PC-3 (cell line): Measurements from ENCODE around the gene SFSWAP.

Source experiments
- CTCF ChIP-seq: fragments of 300-600 bp; sonication (generic); conservative IDR thresholded peaks from 2 replicates; pipeline ENCODE4 v1.5.1; 2017; ENCODE audit warnings: antibody characterized with exemption, low read depth, mild to moderate bottlenecking, low read length
- EZH2 ChIP-seq: fragments of 300-600 bp; sonication (generic); IDR thresholded peaks from one replicate; pipeline ENCODE4 v1.6.1; 2017; ENCODE audit warnings: antibody characterized with exemption, mild to moderate bottlenecking, low read length; ENCODE audit not compliant: unreplicated experiment
- EZH2phosphoT487 ChIP-seq: fragments of 300-600 bp; sonication (generic); IDR thresholded peaks from 2 replicates; pipeline ENCODE4 v1.6.1; 2018; ENCODE audit warnings: mild to moderate bottlenecking, antibody characterized with exemption, low read length, borderline replicate concordance

DNA sequence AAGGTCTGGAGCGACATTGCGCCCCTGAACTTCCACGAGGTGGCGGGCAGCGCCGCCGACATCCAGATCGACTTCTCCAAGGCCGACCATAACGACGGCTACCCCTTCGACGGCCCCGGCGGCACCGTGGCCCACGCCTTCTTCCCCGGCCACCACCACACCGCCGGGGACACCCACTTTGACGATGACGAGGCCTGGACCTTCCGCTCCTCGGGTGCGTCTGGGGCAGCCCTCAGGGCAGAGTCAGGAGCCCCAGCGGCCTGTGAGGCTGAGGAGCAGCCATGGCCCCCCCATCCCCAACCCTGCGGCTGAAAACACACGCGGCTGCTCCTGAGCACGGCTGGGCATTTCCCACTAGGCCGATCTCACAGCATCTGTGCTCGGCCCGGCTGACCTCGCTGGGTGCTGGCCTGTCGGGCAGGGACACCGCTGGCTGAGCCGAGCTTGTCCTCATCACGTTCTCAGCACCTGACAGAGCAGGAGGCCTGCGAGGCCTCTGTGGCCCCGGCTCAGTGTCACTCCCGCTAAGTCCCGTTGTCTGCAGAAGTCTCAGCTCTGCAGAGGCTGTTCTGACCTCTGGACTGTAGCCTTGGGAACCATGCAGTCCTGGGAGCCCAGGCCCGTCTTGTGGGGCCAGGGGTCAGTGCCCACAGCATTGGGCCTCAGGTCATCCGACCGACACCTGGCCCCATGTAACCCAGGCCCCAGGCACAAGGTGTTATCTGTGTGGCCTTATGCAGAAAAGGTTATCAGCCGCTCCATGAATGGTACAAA lies 129.9 kb downstream of the SFSWAP start:
- TF ChIP-seq CTCF, result no peak
- no peak for TF ChIP-seq EZH2phosphoT487
- TF ChIP-seq EZH2, result no peak
